HCT116 (cell line): ENCODE results near the gene KCNN3. TPM values are rescaled to one million over a fixed set of nuclear protein-coding genes. Genes with fewer than 3 reads are reported as not detected.

Experiments used
- ATAC-seq: fragments of 200-7000 bp; cut with Tn5 transposase; 2 replicates; pipeline ENCODE4 v1.9.1; 2020; ENCODE audit warnings: mild to moderate bottlenecking, moderate library complexity
- BruUV-seq: library from RNA; stranded (reverse); fragments of 400-500 nt; replicated peaks from 2 replicates; lab custom pipeline; 2021; lab: Mats Ljungman, UMichigan
- CTCF ChIA-PET: fragments of 300-600 bp; sonication (Branson Sonifier 250); formaldehyde crosslinking; loops from one replicate; lab custom pipeline; 2021; ENCODE audit warnings: antibody characterized with exemption; lab: Charles Lee
- POLR2A ChIA-PET: fragments of 300-600, 350-600 bp; sonication (Branson Sonifier 250); formaldehyde crosslinking; loops from one replicate; lab custom pipeline; 2021; ENCODE audit warnings: antibody characterized with exemption; lab: Charles Lee
- RAD21 ChIA-PET, 2 experiments: fragments of 300-600 bp; sonication (Branson Sonifier 250); formaldehyde crosslinking; loops; one replicate each; lab custom pipeline; 2023; ENCODE audit warnings: low total read pairs in 2 of 2; ENCODE audit not compliant: uncharacterized antibody in 2 of 2, unreplicated experiment in 2 of 2, low non-redundant PET in 1 of 2; lab: Charles Lee
- DNase-seq: peaks from one replicate; pipeline ENCODE4 v3.0.0-alpha.2; 2010; ENCODE audit warnings: low read depth, low spot score
- H2AFZ ChIP-seq: fragments of 200-600 bp; shearing (Covaris generic), sonication (generic); 2 replicates; pipeline ENCODE4 v1.6.1; 2017; ENCODE audit warnings: low read depth, mixed run types, mixed read lengths, antibody characterized with exemption, low read length; ENCODE audit not compliant: poor library complexity, severe bottlenecking
- H3K27ac ChIP-seq: 2 replicates; pipeline ENCODE4 v1.5.1; 2012; ENCODE audit warnings: low read depth, low read length
- H3K27me3 ChIP-seq: fragments of 200-600 bp; sonication (generic); 2 replicates; pipeline ENCODE4 v1.6.1; 2016; ENCODE audit warnings: mixed run types, low read length, mixed read lengths; ENCODE audit not compliant: insufficient read depth
- H3K36me3 ChIP-seq, 2 experiments: fragments of 200-500 bp in 1 of 2; fragments of 200-600 bp in 1 of 2; sonication (Bioruptor generic) in 1 of 2; sonication (generic) in 1 of 2; 2 replicates each; pipeline versions ENCODE4 v1.5.1 to v1.6.1; 2014 to 2016; ENCODE audit warnings: low read length in 2 of 2, inconsistent platforms in 1 of 2, mixed read lengths in 1 of 2, mixed run types in 1 of 2; ENCODE audit not compliant: insufficient read depth in 2 of 2, control insufficient read depth in 1 of 2
- H3K4me1 ChIP-seq, 2 experiments: fragments of 200-600 bp in 1 of 2; sonication (generic) in 1 of 2; 2 replicates each; pipeline versions ENCODE4 v1.5.1 to v1.6.1; 2012 to 2017; ENCODE audit warnings: low read length in 2 of 2, inconsistent platforms in 1 of 2, mild to moderate bottlenecking in 1 of 2, mixed read lengths in 1 of 2, mixed run types in 1 of 2, moderate library complexity in 1 of 2; ENCODE audit not compliant: insufficient read depth in 2 of 2, control insufficient read depth in 1 of 2
- H3K4me2 ChIP-seq: fragments of 200-600 bp; sonication (generic); 2 replicates; pipeline ENCODE4 v1.6.1; 2017; ENCODE audit warnings: mixed run types, low read length, mixed read lengths
- H3K4me3 ChIP-seq, 2 experiments: fragments of 200-600 bp in 1 of 2; sonication (generic) in 1 of 2; replicated peaks in 1 of 2; 2 replicates each; pipeline ENCODE4 v1.5.1; 2011 to 2016; ENCODE audit warnings: low read length in 2 of 2, control low read depth in 1 of 2, low read depth in 1 of 2, mild to moderate bottlenecking in 1 of 2, mixed read lengths in 1 of 2, mixed run types in 1 of 2
- H3K79me2 ChIP-seq: fragments of 200-600 bp; sonication (generic); 2 replicates; pipeline ENCODE4 v1.6.1; 2017; ENCODE audit warnings: mild to moderate bottlenecking, mixed run types, low read length, moderate library complexity, mixed read lengths; ENCODE audit not compliant: insufficient read depth
- H3K9ac ChIP-seq: fragments of 200-600 bp; sonication (generic); 2 replicates; pipeline ENCODE4 v1.6.1; 2016; ENCODE audit warnings: low read length, mixed read lengths
- H3K9me2 ChIP-seq: fragments of 200-600 bp; sonication (generic), shearing (Covaris generic); 2 replicates; pipeline ENCODE4 v1.6.1; 2017; ENCODE audit warnings: mixed run types, mild to moderate bottlenecking, moderate library complexity; ENCODE audit not compliant: insufficient read depth
- H3K9me3 ChIP-seq, 2 experiments: fragments of 200-500 bp in 1 of 2; fragments of 200-600 bp in 1 of 2; sonication (Bioruptor generic) in 1 of 2; sonication (generic) in 1 of 2; 2 replicates each; pipeline ENCODE4 v1.6.1; 2014 to 2017; ENCODE audit warnings: low read length in 2 of 2, mixed read lengths in 2 of 2, inconsistent platforms in 1 of 2, low read depth in 1 of 2, mild to moderate bottlenecking in 1 of 2, mixed run types in 1 of 2, moderate library complexity in 1 of 2; ENCODE audit not compliant: control insufficient read depth in 1 of 2, insufficient read depth in 1 of 2
- H4K20me1 ChIP-seq: fragments of 200-600 bp; sonication (generic), shearing (Covaris generic); 2 replicates; pipeline ENCODE4 v1.6.1; 2017; ENCODE audit warnings: mixed run types, mild to moderate bottlenecking, moderate library complexity; ENCODE audit not compliant: insufficient read depth
- EZH2phosphoT487 ChIP-seq: fragments of 200-600 bp; IDR thresholded peaks from 2 replicates; pipeline ENCODE4 v1.6.1; 2018; ENCODE audit warnings: antibody characterized with exemption, borderline replicate concordance
- FOSL1 ChIP-seq: IDR thresholded peaks from 2 replicates; pipeline ENCODE4 v1.6.1; 2012; ENCODE audit warnings: low read depth
- JUND ChIP-seq: IDR thresholded peaks from 2 replicates; pipeline ENCODE4 v1.6.1; 2012
- RAD21 ChIP-seq: IDR thresholded peaks from 2 replicates; pipeline ENCODE4 v1.6.1; 2012; ENCODE audit warnings: low read depth, mild to moderate bottlenecking
- SIN3A ChIP-seq: IDR thresholded peaks from 2 replicates; pipeline ENCODE4 v1.6.1; 2012; ENCODE audit warnings: low read depth
- ZNF274 ChIP-seq: fragments of 200-500 bp; sonication (Bioruptor generic); IDR thresholded peaks from 2 replicates; pipeline ENCODE4 v1.6.1; 2014; ENCODE audit warnings: mild to moderate bottlenecking, low read depth, low read length, inconsistent platforms
- intact Hi-C: fragments of 100-400 bp; cut with micrococcal nuclease; formaldehyde crosslinking; loops from 2 replicates; pipeline ENCODE4 v1.10.0; 2022
- total RNA-seq: library from RNA; stranded (reverse); gene quantifications from one replicate; pipeline ENCODE4 v1.2.1, GENCODE V29; 2021; ENCODE audit not compliant: unreplicated experiment

Gene KCNN3
- total RNA-seq, 1 experiment from 2014 or later: 1.1 TPM

- ChIA-PET RAD21 (no interaction called here), CTCF (interaction anchor here (0.6 kb wide), 1 partner anchor 93 kb away, joined by 4 read pairs; no protein-coding TSS in a partner anchor), POLR2A (no interaction called here)
- Histone ChIP-seq H4K20me1 (no peaks in the 10 kb centered on the region), H3K36me3 (no peaks in the 10 kb centered on the region), H3K9me3 (no peaks in the 10 kb centered on the region), H3K27ac (no peak overlapping the region), H3K4me1 (no peaks in the 10 kb centered on the region), H2AFZ (no peak overlapping the region), H3K9ac (no peak overlapping the region), H3K4me3 (no peak overlapping the region), H3K79me2 (no peaks in the 10 kb centered on the region), H3K4me2 (no peak overlapping the region), H3K9me2 (no peaks in the 10 kb centered on the region), H3K27me3 (no peaks in the 10 kb centered on the region)
- DNase-seq (no peak), ATAC-seq (no peak)
- BruUV-seq: no TSS peak
- TF ChIP-seq ZNF274: no peak
- TF ChIP-seq FOSL1: no peak
- no peak for TF ChIP-seq EZH2phosphoT487
- no peak for TF ChIP-seq JUND
- no peak for TF ChIP-seq SIN3A
- no peak for TF ChIP-seq RAD21
- intact Hi-C loops: no loop called here
These were observed 217.2 kb downstream of the KCNN3 start for GRCh38 chr1:154652893-154653292.

Other genes starting within 250 kb of the KCNN3 start
- gene PMVK, start 66.4 kb upstream of the KCNN3 start, total RNA-seq: 24.0 TPM
- 12.6 TPM for gene PBXIP1, start 85.8 kb upstream of the KCNN3 start, total RNA-seq
- gene PYGO2, start 91.5 kb upstream of the KCNN3 start, total RNA-seq: 37.2 TPM
- gene SHC1, start 100.5 kb upstream of the KCNN3 start, total RNA-seq: 148 TPM
- 229 TPM for gene CKS1B, start 104.4 kb upstream of the KCNN3 start, total RNA-seq
- gene FLAD1, start 113.1 kb upstream of the KCNN3 start, total RNA-seq: 58.4 TPM
- 0.42 TPM for gene LENEP, start 123.3 kb upstream of the KCNN3 start, total RNA-seq
- 57.0 TPM for gene ZBTB7B, start 132.5 kb upstream of the KCNN3 start, total RNA-seq
- gene DCST2, start 163.5 kb upstream of the KCNN3 start, total RNA-seq: 2.0 TPM
- gene DCST1, start 163.5 kb upstream of the KCNN3 start, total RNA-seq: 0.32 TPM
- gene ADAM15, start 181.0 kb upstream of the KCNN3 start, total RNA-seq: 149 TPM
- gene EFNA4, start 193.5 kb upstream of the KCNN3 start, total RNA-seq: 9.8 TPM
- gene EFNA3, start 208.6 kb upstream of the KCNN3 start, total RNA-seq: 20.4 TPM